ENCODE results near the gene SERTAD2.

DNA sequence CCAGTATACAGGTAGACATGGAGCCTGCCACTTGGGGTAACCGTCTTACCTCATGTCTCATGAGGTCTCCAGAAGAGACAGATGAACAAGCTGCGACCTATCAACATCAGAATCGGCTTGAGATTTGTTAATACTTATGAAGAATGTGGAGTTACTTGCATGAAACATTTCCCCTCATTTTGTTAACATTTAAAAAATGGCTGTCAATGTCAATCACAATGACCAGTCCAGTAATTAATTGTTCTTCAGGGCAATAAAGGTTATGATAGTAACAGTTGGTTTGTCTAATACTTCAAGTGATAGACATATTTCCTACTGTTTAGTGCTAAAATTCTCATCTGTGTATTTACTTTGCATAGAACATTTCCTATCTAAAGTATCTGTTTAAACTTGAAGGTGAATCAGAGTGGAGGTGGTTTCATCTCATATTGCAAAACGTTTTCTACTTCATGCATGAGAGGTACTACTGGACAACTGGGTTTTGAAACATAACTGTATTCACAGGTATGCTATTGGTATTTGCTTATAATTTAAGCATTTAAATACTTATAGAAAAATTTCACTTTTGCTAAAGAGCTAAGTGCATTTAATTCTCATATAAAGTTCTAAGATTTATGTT, 15.1 kb downstream of the SERTAD2 start:
- TF ChIP-seq POLR2A (IDR thresholded peaks at IDR 0.05; ENCODE audit: low read depth, low read length) (no peak), POLR2AphosphoS5 (IDR thresholded peaks at IDR 0.05; ENCODE audit: insufficient read depth, low read depth, low read length) (no peak), CTCF (IDR thresholded peaks at IDR 0.05; ENCODE audit: extremely low read depth in 1 of 2, insufficient read depth in 1 of 2, low read depth in 1 of 2, low read length in 2 of 2) (no peak), EZH2 (IDR thresholded peaks at IDR 0.05; ENCODE audit: borderline replicate concordance, low read depth, low read length, severe bottlenecking) (no peak), MAX (IDR thresholded peaks at IDR 0.05; ENCODE audit: insufficient read depth, insufficient read length) (no peak), FOS (IDR thresholded peaks at IDR 0.05; ENCODE audit: borderline replicate concordance, insufficient read depth, low read length) (no peak), MYC (IDR thresholded peaks at IDR 0.05; ENCODE audit: low read depth, low read length) (no peak)

Data from endothelial cell of umbilical vein (primary cell).